Neural crest cell (in vitro differentiated cells): ENCODE measurements around the gene PLIN4. TPM values are rescaled to one million over a fixed set of nuclear protein-coding genes. Genes with fewer than 3 reads are reported as not detected.

Source experiments
- DNase-seq: peaks from one replicate; pipeline ENCODE4 v3.0.0; 2021; ENCODE audit warnings: low read depth, mixed read lengths, low spot score
- H3K27ac Mint-ChIP-seq: one replicate; pipeline ENCODE4 v1.8.0; 2021; ENCODE audit warnings: mild to moderate bottlenecking, mixed read lengths; ENCODE audit not compliant: unreplicated experiment
- H3K27me3 Mint-ChIP-seq: 2 replicates; pipeline ENCODE4 v1.8.0; 2021; ENCODE audit warnings: low read depth, mild to moderate bottlenecking, mixed read lengths
- H3K36me3 Mint-ChIP-seq: 2 replicates; pipeline ENCODE4 v1.8.0; 2021; ENCODE audit warnings: low read depth, mild to moderate bottlenecking, mixed read lengths
- H3K4me1 Mint-ChIP-seq: 2 replicates; pipeline ENCODE4 v1.8.0; 2021; ENCODE audit warnings: mixed read lengths
- H3K4me3 Mint-ChIP-seq: one replicate; pipeline ENCODE4 v1.8.0; 2021; ENCODE audit warnings: mild to moderate bottlenecking, mixed read lengths
- H3K9me3 Mint-ChIP-seq: 2 replicates; pipeline ENCODE4 v1.8.0; 2021; ENCODE audit warnings: mixed read lengths
- CTCF ChIP-seq: fragments of 200-600 bp; sonication (generic); conservative IDR thresholded peaks from 2 replicates; pipeline ENCODE4 v1.5.0; 2021; ENCODE audit warnings: antibody characterized with exemption, mild to moderate bottlenecking
- total RNA-seq: library from RNA; stranded (reverse); gene quantifications from 2 replicates; pipeline ENCODE4 v1.2.1, GENCODE V29; 2021

The PLIN4 gene
- total RNA-seq, 1 donor from 2014 or later = 0.47 TPM

DNA sequence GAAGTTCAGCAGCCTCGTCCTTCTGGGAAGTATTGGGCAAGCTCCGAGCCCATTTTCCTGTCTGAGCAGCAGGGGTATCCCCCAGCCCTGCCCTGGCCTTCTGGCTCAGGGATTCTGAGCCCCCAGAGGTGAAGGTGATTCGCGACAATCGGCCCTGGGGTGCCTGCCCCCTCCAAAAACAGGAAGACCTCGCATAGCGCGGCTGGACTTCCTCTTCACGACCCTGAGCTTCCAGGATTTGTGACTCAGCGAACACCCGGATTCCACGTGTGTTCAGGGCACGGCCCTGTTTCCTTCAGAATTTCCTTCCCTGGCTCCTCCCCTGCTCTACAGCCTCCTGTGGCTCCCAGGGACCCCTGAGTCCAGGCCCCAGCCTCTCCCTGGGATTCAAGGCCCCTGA, 41.3 kb upstream of the PLIN4 start, which contains the start of gene SEMA6B:
Gene SEMA6B, minus strand, starts transcription at position 116 of the 400 bp plus-strand sequence. CDS start 1,227 bp downstream, outside the sequence.
- H3K27me3 Mint-ChIP-seq = no peaks in the 10 kb centered on the region

GRCh38 chr19:4557971-4558941, 40.0 kb upstream of the PLIN4 start:
- TF ChIP-seq CTCF = peak; percentile 99
- H3K4me1 Mint-ChIP-seq = peaks cover 4% of the 10 kb centered on the region
- peaks cover 7% of the 10 kb centered on the region for H3K36me3 Mint-ChIP-seq
- H3K27ac Mint-ChIP-seq = no peak overlapping the region
- H3K27me3 Mint-ChIP-seq = no peaks in the 10 kb centered on the region
- no peaks in the 10 kb centered on the region for H3K9me3 Mint-ChIP-seq
- H3K4me3 Mint-ChIP-seq = no peak overlapping the region
- DNase-seq = peak; percentile 70

More for the DNA sequence above, 41.3 kb upstream of the PLIN4 start, which contains the start of gene SEMA6B:
- Mint-ChIP-seq H3K36me3 (no peaks in the 10 kb centered on the region), H3K4me1 (peaks cover 4% of the 10 kb centered on the region), H3K9me3 (no peaks in the 10 kb centered on the region), H3K4me3 (no peak within 1 kb of the TSS), H3K27ac (peak within 1 kb of the TSS; percentile 75)
- no peak for DNase-seq
- no peak for TF ChIP-seq CTCF

- Mint-ChIP-seq H3K36me3 (peaks cover 12% of the 10 kb centered on the region), H3K4me3 (no peak overlapping the region), H3K27me3 (no peaks in the 10 kb centered on the region), H3K9me3 (peaks cover 5% of the 10 kb centered on the region), H3K27ac (peak overlapping the region; percentile 81), H3K4me1 (peaks cover 4% of the 10 kb centered on the region)
- TF ChIP-seq CTCF = peak; percentile 39
- DNase-seq = no peak
Observed at GRCh38 chr19:4557144-4557970, 39.1 kb upstream of the PLIN4 start.

GRCh38 chr19:4556597-4557127, 38.4 kb upstream of the PLIN4 start:
- Mint-ChIP-seq H3K4me3 (no peak overlapping the region), H3K9me3 (peaks cover 5% of the 10 kb centered on the region), H3K36me3 (peaks cover 12% of the 10 kb centered on the region), H3K27ac (no peak overlapping the region), H3K4me1 (peaks cover 4% of the 10 kb centered on the region), H3K27me3 (no peaks in the 10 kb centered on the region)
- no peak for TF ChIP-seq CTCF
- peak; percentile 43 for DNase-seq
